Mucosa of descending colon (tissue), 3 donors: Measurements from ENCODE around the gene MYOZ3. TPM values are rescaled to one million over a fixed set of nuclear protein-coding genes. Genes with fewer than 3 reads are reported as not detected.

Experiments
- ATAC-seq: fragments of 200-7000 bp; cut with Tn5 transposase; one replicate; pipeline ENCODE4 v1.9.1; 2020; ENCODE audit warnings: mild to moderate bottlenecking, moderate library complexity
- DNase-seq, 3 donors: peaks; one replicate each; pipeline ENCODE4 v3.0.0-alpha.2; 2020
- H3K36me3 ChIP-seq: fragments of 200-600 bp; one replicate; pipeline ENCODE4 v1.8.0; 2021; ENCODE audit warnings: low read depth, mild to moderate bottlenecking
- H3K4me1 ChIP-seq: fragments of 200-600 bp; one replicate; pipeline ENCODE4 v1.8.0; 2021; ENCODE audit warnings: low read depth, mild to moderate bottlenecking
- H3K4me3 ChIP-seq: fragments of 200-600 bp; one replicate; pipeline ENCODE4 v1.8.0; 2021; ENCODE audit warnings: mild to moderate bottlenecking
- H3K9me3 ChIP-seq: fragments of 200-600 bp; one replicate; pipeline ENCODE4 v1.8.0; 2021; ENCODE audit warnings: mild to moderate bottlenecking
- intact Hi-C, 2 donors: fragments of 100-400 bp; cut with DNase I in 1 of 2; cut with micrococcal nuclease in 1 of 2; formaldehyde crosslinking; loops; one replicate each; pipeline versions ENCODE4 v1.11.0 to v1.11.1; 2022; cut with DNase I, micrococcal nuclease
- total RNA-seq, 3 donors: library from RNA; stranded (reverse); fragmentation: NEBNext Ultra II Directional in 2 of 3; extraction: Animal tissue kit (Norgen Biotek cat#: 25700) in 2 of 3; gene quantifications; one replicate each; pipeline versions ENCODE4 v1.2.1 to v1.2.4, GENCODE V29; 2021 to 2023
- TF ChIP-seq, protein P1 (sequence below): fragments of 200-600 bp; IDR thresholded peaks from one replicate; pipeline ENCODE4 v1.8.0; 2022; ENCODE audit warnings: antibody characterized with exemption, mild to moderate bottlenecking
- donor health status: DM: no; HTN: no; CAD: no; lungs with moderate emphysema.
- donor health status: DM: no; HTN: no; CAD: no.
- donor health status: DM: no; HTN: yes; CAD: no.

MYOZ3 gene
- total RNA-seq, 3 donors from 2014 or later, result 0.09 to 0.48 (median 0.35) TPM

DNA sequence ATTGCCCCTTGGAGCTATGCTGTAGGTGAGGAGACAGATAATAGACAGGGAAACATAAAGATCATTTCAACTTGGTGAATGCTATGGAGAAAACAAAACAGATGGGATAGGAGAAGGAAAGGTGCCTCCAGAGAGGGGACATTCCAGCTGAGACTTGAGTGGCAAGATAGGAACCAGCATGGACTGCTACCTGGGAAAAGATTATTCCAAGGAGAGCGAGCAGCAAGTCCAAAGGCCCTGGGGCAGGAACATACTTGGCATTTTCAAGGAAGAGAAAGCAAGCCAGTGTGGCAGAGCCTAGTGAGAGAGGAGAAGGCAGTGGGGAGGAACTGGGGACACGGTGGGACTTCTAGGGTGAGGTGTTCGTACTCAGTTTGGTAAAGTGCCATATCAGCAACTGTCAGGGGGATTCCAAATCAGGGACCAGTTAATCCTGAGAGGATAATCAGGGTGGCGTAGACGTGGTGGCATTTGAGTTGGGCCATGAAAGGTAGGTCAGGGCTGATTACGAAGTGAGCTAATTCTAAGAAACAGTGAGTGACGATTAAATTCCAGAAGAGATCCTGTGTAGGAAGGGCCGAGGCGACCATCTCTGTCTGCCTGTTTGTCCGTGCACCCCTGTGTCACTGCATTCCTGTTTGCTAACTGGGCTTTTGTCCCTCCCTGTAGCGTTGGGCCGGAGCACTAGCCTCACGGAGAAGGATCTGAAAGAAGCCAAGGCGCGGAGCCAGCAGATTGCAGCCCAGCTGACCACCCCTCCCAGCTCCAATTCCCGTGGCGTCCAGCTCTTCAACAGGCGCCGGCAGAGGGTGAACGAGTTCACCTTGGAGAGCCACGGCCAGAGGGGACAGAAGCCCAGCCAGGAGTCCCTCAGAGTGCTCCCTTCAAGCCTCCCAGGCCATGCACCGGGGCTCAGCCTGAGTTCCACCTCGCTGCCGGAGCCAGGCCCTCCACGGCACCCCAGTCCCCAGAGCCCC is 13.5 kb upstream of the MYOZ3 start:
- TF ChIP-seq, protein P1, sequence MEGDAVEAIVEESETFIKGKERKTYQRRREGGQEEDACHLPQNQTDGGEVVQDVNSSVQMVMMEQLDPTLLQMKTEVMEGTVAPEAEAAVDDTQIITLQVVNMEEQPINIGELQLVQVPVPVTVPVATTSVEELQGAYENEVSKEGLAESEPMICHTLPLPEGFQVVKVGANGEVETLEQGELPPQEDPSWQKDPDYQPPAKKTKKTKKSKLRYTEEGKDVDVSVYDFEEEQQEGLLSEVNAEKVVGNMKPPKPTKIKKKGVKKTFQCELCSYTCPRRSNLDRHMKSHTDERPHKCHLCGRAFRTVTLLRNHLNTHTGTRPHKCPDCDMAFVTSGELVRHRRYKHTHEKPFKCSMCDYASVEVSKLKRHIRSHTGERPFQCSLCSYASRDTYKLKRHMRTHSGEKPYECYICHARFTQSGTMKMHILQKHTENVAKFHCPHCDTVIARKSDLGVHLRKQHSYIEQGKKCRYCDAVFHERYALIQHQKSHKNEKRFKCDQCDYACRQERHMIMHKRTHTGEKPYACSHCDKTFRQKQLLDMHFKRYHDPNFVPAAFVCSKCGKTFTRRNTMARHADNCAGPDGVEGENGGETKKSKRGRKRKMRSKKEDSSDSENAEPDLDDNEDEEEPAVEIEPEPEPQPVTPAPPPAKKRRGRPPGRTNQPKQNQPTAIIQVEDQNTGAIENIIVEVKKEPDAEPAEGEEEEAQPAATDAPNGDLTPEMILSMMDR, result no peak
- Histone ChIP-seq H3K4me3 (no peak overlapping the region), H3K4me1 (peaks cover 6% of the 10 kb centered on the region), H3K9me3 (no peaks in the 10 kb centered on the region), H3K36me3 (no peaks in the 10 kb centered on the region)
- ATAC-seq (no peak), DNase-seq (peak in 1 of 3 donors; percentile 31)
- intact Hi-C loops, result no loop called here

DNA sequence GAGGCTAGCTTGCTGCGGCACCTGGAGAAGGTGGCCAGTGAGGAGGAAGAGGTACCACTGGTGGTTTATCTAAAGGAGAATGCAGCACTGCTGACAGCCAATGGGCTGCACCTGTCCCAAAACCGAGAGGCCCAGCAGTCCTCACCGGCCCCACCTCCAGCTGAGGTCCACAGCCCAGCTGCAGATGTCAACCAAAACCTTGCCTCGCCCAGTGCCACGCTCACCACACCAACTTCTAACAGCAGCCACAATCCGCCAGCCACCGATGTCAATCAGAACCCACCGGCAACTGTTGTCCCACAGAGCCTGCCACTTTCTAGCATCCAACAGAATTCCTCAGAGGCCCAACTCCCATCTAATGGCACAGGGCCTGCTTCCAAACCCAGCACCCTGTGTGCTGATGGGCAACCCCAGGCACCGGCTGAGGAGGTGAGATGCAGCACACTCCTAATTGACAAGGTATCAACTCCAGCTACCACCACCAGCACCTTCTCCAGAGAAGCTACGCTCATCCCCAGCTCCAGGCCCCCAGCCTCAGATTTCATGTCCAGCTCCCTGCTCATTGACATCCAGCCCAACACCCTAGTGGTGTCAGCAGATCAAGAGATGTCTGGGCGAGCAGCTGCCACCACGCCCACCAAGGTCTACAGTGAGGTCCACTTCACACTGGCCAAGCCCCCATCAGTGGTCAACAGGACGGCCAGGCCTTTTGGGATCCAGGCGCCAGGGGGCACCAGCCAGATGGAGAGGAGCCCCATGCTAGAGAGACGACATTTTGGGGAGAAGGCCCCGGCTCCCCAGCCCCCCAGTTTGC is 12.6 kb upstream of the MYOZ3 start:
- DNase-seq, result no peak

DNA sequence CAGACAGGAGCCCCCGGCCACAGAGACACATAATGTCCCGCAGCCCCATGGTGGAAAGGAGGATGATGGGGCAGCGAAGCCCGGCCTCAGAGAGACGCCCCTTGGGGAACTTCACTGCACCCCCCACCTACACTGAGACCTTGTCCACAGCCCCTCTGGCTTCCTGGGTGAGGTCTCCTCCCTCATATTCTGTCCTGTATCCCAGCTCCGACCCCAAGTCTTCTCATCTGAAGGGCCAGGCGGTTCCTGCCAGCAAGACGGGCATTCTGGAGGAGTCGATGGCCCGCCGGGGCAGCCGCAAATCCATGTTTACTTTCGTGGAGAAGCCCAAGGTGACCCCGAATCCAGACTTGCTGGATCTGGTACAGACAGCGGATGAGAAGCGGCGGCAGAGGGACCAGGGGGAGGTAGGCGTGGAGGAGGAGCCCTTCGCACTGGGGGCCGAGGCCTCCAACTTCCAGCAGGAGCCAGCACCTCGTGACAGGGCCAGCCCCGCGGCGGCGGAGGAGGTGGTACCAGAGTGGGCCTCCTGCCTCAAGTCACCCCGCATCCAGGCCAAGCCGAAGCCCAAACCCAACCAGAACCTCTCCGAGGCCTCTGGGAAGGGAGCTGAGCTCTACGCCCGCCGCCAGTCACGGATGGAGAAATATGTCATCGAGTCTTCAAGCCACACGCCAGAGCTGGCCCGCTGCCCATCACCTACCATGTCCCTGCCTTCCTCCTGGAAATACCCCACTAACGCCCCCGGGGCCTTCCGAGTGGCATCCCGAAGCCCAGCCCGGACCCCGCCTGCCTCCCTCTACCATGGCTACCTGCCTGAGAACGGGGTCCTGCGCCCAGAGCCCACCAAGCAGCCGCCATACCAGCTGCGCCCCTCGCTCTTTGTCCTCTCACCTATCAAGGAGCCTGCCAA is 11.7 kb upstream of the MYOZ3 start:
- Histone ChIP-seq H3K36me3 (no peaks in the 10 kb centered on the region), H3K4me3 (no peak overlapping the region), H3K9me3 (no peaks in the 10 kb centered on the region), H3K4me1 (no peaks in the 10 kb centered on the region)
- TF ChIP-seq, protein P1, result no peak
- ATAC-seq (no peak), DNase-seq (no peak)
- intact Hi-C loops, result no loop called here

More for the DNA sequence above, 12.6 kb upstream of the MYOZ3 start:
- Histone ChIP-seq H3K4me1 (no peaks in the 10 kb centered on the region), H3K9me3 (no peaks in the 10 kb centered on the region), H3K36me3 (no peaks in the 10 kb centered on the region), H3K4me3 (no peak overlapping the region)
- TF ChIP-seq, protein P1, result no peak
- intact Hi-C loops, result no loop called here
- ATAC-seq, result no peak

DNA sequence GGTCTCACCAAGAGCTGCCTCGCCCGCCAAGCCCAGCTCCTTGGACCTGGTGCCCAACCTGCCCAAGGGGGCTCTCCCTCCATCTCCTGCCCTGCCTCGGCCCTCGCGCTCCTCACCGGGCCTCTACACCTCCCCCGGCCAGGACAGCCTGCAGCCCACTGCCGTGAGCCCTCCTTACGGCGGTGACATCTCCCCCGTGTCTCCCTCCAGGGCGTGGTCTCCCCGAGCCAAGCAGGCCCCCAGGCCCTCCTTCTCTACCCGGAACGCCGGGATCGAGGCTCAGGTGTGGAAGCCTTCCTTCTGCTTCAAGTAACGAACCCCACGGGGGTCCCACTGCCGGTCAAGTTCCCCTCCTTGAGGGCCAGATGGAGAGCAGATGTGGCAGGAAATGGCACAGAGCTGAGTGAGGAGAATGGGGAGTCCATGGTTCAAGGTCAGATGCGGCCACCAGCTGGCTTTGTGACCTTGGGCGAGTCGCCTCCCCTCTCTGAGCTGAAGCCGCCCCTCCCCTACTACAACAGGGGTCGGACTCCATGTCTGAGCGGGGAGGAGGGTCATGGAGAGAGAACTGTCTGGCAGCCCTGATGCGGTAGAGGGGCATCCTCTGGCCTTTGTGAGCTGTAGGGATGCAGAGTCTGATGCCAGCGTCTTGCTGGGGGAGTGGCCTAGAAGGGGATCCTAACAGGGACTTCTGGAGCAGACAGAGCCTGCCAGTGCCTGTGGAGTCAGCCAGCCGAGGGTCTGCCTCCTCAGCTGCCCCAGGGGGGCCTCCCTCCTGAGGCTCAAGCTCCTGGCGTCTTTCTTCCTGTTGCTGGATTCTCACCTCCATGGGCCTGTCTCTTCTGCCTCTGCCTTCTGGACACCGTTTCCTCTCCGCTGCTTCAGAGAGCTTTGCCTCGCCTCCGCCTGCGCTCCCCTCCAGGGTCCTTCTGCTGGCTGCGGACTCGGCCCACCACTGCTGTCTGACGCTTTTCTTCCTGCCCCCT is 10.7 kb upstream of the MYOZ3 start:
- H3K9me3 ChIP-seq, result no peaks in the 10 kb centered on the region
- no peaks in the 10 kb centered on the region for H3K36me3 ChIP-seq
- intact Hi-C loops, result no loop called here
- DNase-seq (no peak), ATAC-seq (no peak)
- H3K4me3 ChIP-seq, result no peak overlapping the region
- TF ChIP-seq, protein P1, result no peak
- H3K4me1 ChIP-seq, result no peaks in the 10 kb centered on the region
